PC-3 (cell line): ENCODE results near the gene NPAS1. TPM values are rescaled to one million over a fixed set of nuclear protein-coding genes. Genes with fewer than 3 reads are reported as not detected.

Experiments used
- ATAC-seq: fragments of 200-7000 bp; cut with Tn5 transposase; 2 replicates; pipeline ENCODE4 v1.9.1; 2020; ENCODE audit warnings: mild to moderate bottlenecking, moderate library complexity
- BruUV-seq: library from RNA; stranded (reverse); fragments of 400-500 nt; replicated peaks from 2 replicates; lab custom pipeline; 2021; lab: Mats Ljungman, UMichigan
- CTCF ChIA-PET: fragments of 300-600 bp; sonication (Branson Sonifier 250); formaldehyde crosslinking; loops from one replicate; lab custom pipeline; 2022; ENCODE audit warnings: antibody characterized with exemption; lab: Charles Lee
- POLR2A ChIA-PET: fragments of 300-600 bp; sonication (Branson Sonifier 250); formaldehyde crosslinking; loops from one replicate; lab custom pipeline; 2022; ENCODE audit warnings: antibody characterized with exemption; ENCODE audit not compliant: unreplicated experiment; lab: Charles Lee
- DNase-seq: peaks from one replicate; pipeline ENCODE4 v3.0.0-alpha.2; 2015
- H2AFZ ChIP-seq: fragments of 300-600 bp; sonication (generic); 2 replicates; pipeline ENCODE4 v1.6.0; 2016; ENCODE audit warnings: antibody characterized with exemption, low read length
- H3F3A ChIP-seq: fragments of 300-600 bp; sonication (generic); one replicate; pipeline ENCODE4 v1.6.0; 2017; ENCODE audit warnings: antibody characterized with exemption, low read length, control low read depth, mild to moderate bottlenecking; ENCODE audit not compliant: unreplicated experiment
- H3K27ac ChIP-seq: fragments of 300-600 bp; sonication (generic); 2 replicates; pipeline ENCODE4 v1.5.1; 2016; ENCODE audit warnings: mild to moderate bottlenecking, low read length
- H3K27me3 ChIP-seq: fragments of 300-600 bp; sonication (generic); 2 replicates; pipeline ENCODE4 v1.6.1; 2016; ENCODE audit warnings: low read length, mixed read lengths
- H3K36me3 ChIP-seq: fragments of 300-600 bp; sonication (generic); 2 replicates; pipeline ENCODE4 v1.6.1; 2016; ENCODE audit warnings: low read depth, mixed run types, low read length, mixed read lengths
- H3K4me1 ChIP-seq: fragments of 300-600 bp; sonication (generic); 2 replicates; pipeline ENCODE4 v1.5.1; 2016; ENCODE audit warnings: low read length; ENCODE audit not compliant: insufficient read depth
- H3K4me2 ChIP-seq: fragments of 300-600 bp; sonication (generic); 2 replicates; pipeline ENCODE4 v1.6.0; 2016; ENCODE audit warnings: low read length
- H3K4me3 ChIP-seq: fragments of 300-600 bp; sonication (generic); 2 replicates; pipeline ENCODE4 v1.5.1; 2016; ENCODE audit warnings: mild to moderate bottlenecking, low read length, mixed read lengths
- H3K79me2 ChIP-seq: fragments of 300-600 bp; sonication (generic); 2 replicates; pipeline ENCODE4 v1.6.1; 2017; ENCODE audit warnings: low read length, mixed read lengths
- H3K9ac ChIP-seq: fragments of 300-600 bp; sonication (generic); 2 replicates; pipeline ENCODE4 v1.6.0; 2016; ENCODE audit warnings: mild to moderate bottlenecking, low read length
- H3K9me2 ChIP-seq: fragments of 300-600 bp; sonication (generic); replicated peaks from 2 replicates; pipeline ENCODE4 v1.6.1; 2016; ENCODE audit warnings: mixed run types, low read length, mixed read lengths
- H3K9me3 ChIP-seq: fragments of 300-600 bp; sonication (generic); 2 replicates; pipeline ENCODE4 v1.6.1; 2016; ENCODE audit warnings: low read length, mixed read lengths
- H4K20me1 ChIP-seq: fragments of 300-600 bp; sonication (generic); 2 replicates; pipeline ENCODE4 v1.6.1; 2016; ENCODE audit warnings: low read length, mixed read lengths
- CTCF ChIP-seq: fragments of 300-600 bp; sonication (generic); conservative IDR thresholded peaks from 2 replicates; pipeline ENCODE4 v1.5.1; 2017; ENCODE audit warnings: antibody characterized with exemption, low read depth, mild to moderate bottlenecking, low read length
- EZH2 ChIP-seq: fragments of 300-600 bp; sonication (generic); IDR thresholded peaks from one replicate; pipeline ENCODE4 v1.6.1; 2017; ENCODE audit warnings: antibody characterized with exemption, mild to moderate bottlenecking, low read length; ENCODE audit not compliant: unreplicated experiment
- EZH2phosphoT487 ChIP-seq: fragments of 300-600 bp; sonication (generic); IDR thresholded peaks from 2 replicates; pipeline ENCODE4 v1.6.1; 2018; ENCODE audit warnings: mild to moderate bottlenecking, antibody characterized with exemption, low read length, borderline replicate concordance
- intact Hi-C: fragments of 100-400 bp; cut with micrococcal nuclease; formaldehyde crosslinking; loops from 2 replicates; pipeline ENCODE4 v1.9.0; 2023
- total RNA-seq: library from RNA; depleted of rRNA; stranded (reverse); fragments of >200 nt; gene quantifications from 2 replicates; pipeline ENCODE4 v1.2.3, GENCODE V29; 2014

Gene NPAS1
- total RNA-seq, 1 experiment from 2014 or later, result 1.6 TPM

GRCh38 chr19:46975925-46976782 is 43.5 kb upstream of the NPAS1 start:
- Histone ChIP-seq H2AFZ (no peak overlapping the region), H3K79me2 (no peaks in the 10 kb centered on the region), H4K20me1 (no peaks in the 10 kb centered on the region), H3K27me3 (no peaks in the 10 kb centered on the region), H3K9me3 (no peaks in the 10 kb centered on the region), H3K9me2 (no peaks in the 10 kb centered on the region), H3K4me2 (no peak overlapping the region), H3K36me3 (no peaks in the 10 kb centered on the region), H3K4me3 (no peak overlapping the region), H3K27ac (0 out of 2 replicates have a peak overlapping the region, but pooled peaks have one; percentile 9), H3F3A (no peaks in the 10 kb centered on the region), H3K9ac (no peak overlapping the region), H3K4me1 (peaks cover 17% of the 10 kb centered on the region; the same call in 1 of the 2 replicates)
- CTCF ChIA-PET, result interaction anchor here (0.6 to 0.8 kb wide), 2 partner anchors 113 to 120 kb away, joined by 3 to 18 read pairs; no protein-coding TSS in a partner anchor
- ATAC-seq (peak; percentile 64), DNase-seq (peak; percentile 51)
- POLR2A ChIA-PET, result no interaction called here
- no peak for TF ChIP-seq EZH2
- no peak for TF ChIP-seq EZH2phosphoT487
- TF ChIP-seq CTCF, result no peak
- no TSS peak for BruUV-seq
- intact Hi-C loops, result no loop called here

DNA sequence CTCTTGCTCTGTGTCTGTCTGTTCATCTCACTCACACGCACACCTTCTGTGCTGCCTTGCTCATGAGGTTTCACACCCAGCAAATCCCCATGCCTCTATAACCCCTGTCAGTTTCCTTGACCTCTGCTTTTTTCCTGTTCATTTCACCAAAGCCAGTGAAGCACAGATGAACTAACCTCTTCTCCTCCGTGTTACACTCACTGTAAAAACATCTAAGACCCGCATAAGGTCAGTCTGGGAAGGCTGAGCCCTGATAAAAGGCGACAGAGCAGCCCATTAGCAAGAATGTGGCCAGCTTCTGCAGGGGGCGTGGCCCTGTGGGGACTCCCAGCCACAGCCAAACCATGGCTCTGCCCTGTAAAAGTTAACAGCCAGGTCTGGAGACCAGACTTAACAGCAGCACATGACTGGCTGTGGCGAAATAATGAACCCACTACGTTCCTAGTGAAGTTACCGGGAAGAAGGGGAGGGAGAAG is 42.8 kb upstream of the NPAS1 start:
- TF ChIP-seq CTCF (no peak), EZH2phosphoT487 (no peak), EZH2 (no peak)
- Histone ChIP-seq H3K27ac (no peak overlapping the region), H3K4me3 (no peak overlapping the region), H3K9ac (no peak overlapping the region), H3K79me2 (no peaks in the 10 kb centered on the region), H3K36me3 (no peaks in the 10 kb centered on the region), H3F3A (no peaks in the 10 kb centered on the region), H4K20me1 (no peaks in the 10 kb centered on the region), H3K9me2 (no peaks in the 10 kb centered on the region), H3K27me3 (no peaks in the 10 kb centered on the region), H2AFZ (no peak overlapping the region), H3K4me1 (peaks cover 17% of the 10 kb centered on the region; the same call in 1 of the 2 replicates), H3K9me3 (no peaks in the 10 kb centered on the region), H3K4me2 (no peak overlapping the region)
- POLR2A ChIA-PET, result no interaction called here
- intact Hi-C loops, result no loop called here
- no peak for DNase-seq
- no peak for ATAC-seq
- CTCF ChIA-PET, result no interaction called here
- no TSS peak for BruUV-seq

DNA sequence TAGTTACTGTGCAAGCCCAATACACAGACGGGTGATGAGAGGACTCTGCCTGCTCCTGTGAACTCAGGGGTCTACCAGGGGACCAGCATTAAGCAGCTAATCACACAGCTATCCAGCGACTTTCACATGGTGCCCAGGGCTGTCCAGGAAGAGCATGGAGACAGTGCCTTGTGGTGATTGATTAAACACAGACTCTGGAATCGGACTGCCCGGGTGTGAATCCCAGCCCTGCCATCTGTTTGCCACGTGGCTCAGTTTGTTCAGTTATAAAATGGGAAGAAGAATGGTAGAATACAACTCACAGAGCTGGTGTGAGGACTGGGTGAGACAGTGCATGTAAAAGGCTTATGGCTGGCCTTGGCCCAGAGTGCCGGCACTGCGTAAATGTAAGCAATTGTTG is 42.1 kb upstream of the NPAS1 start:
- H3K79me2 ChIP-seq, result no peaks in the 10 kb centered on the region
- no peaks in the 10 kb centered on the region for H3K9me2 ChIP-seq
- BruUV-seq, result no TSS peak
- no peak overlapping the region for H3K4me2 ChIP-seq
- H3F3A ChIP-seq, result no peaks in the 10 kb centered on the region
- H3K9ac ChIP-seq, result no peak overlapping the region
- no peaks in the 10 kb centered on the region for H3K27me3 ChIP-seq
- no peaks in the 10 kb centered on the region for H3K9me3 ChIP-seq
- no peak overlapping the region for H3K4me3 ChIP-seq
- peaks cover 17% of the 10 kb centered on the region; the same call in 1 of the 2 replicates for H3K4me1 ChIP-seq
- no peak for DNase-seq
- ATAC-seq, result no peak
- intact Hi-C loops, result no loop called here
- ChIA-PET POLR2A (no interaction called here), CTCF (no interaction called here)
- H2AFZ ChIP-seq, result no peak overlapping the region
- no peaks in the 10 kb centered on the region for H3K36me3 ChIP-seq
- TF ChIP-seq EZH2phosphoT487 (no peak), CTCF (no peak), EZH2 (no peak)
- no peak overlapping the region for H3K27ac ChIP-seq
- H4K20me1 ChIP-seq, result no peaks in the 10 kb centered on the region
